Activated T-helper 1 cell treated with anti-CD3 and anti-CD28 coated beads, Interleukin-2, amount 50 U/mL, for 16 hours (primary cell): Measurements from ENCODE around the gene CAST.
"Not testable (repeated sequence)": the region's sequence is repeated elsewhere in the genome, so short reads cannot be mapped to it uniquely, and the experiment has no call there.

Experiments
- DNase-seq, 2 donors: peaks; one replicate each; pipeline ENCODE4 v3.0.0-alpha.2; 2020; ENCODE audit warnings: low read depth in 1 of 2, low spot score in 1 of 2

Gene CAST

DNA sequence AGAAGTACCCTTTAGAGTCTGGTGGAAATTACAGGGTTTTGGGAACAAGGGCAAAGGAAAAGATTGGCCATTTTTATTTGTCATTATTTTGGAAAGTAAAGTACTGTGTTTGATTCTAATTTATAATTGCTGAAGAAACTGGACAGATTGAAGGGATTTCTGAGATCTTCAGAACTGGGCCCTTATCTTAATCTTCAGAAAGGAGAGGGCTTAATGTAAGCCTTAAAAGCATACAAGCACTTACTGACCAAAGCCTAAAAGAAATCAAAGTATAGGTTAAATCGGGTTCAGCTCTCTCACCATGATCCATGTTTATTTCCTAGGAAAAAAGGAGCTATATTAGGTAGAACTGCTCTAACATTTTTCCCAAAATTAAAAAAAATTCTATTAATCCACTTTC, 109.9 kb downstream of the CAST start:
- DNase-seq: no peak

DNA sequence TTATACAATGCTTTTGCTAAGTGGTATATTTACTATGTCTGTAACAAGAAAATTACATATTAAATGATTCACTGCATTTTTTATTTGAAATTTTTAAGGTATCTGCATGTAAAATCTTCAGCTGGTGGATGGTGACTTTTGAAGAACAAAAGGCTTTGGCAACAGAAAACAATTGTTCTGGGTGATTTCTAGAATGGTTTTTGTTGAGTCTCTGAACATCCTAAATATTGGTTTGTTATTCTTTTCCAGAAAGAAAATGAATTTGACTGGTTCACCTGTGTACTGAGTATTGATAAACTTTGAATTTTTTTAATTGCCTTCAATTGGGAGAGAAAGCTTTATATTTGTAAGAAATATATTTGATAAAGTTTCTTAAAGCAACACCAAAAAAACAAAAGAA, 110.4 kb downstream of the CAST start:
- DNase-seq: no peak

DNA sequence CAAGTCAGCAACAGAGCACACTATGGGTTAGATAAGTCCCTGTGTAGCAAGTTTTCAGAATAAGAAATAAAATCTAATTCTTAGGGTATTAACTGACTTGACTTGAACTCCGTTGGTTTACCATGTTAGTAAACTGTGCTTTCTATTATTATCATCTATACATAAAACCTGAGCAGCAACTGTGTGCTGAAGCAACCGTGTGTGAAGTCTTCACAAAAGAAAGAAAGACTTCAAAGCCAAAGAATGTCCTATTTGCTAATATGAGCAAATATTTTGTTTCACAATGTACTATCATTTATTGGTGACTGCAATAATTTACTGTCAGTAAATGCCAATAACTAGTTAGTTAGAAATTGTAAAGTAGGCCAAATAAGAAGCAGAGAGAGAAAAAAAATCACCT, 112.9 kb downstream of the CAST start:
- no peak for DNase-seq

- no peak for DNase-seq
Observed at GRCh38 chr5:96775689-96776088, 113.5 kb downstream of the CAST start.

DNA sequence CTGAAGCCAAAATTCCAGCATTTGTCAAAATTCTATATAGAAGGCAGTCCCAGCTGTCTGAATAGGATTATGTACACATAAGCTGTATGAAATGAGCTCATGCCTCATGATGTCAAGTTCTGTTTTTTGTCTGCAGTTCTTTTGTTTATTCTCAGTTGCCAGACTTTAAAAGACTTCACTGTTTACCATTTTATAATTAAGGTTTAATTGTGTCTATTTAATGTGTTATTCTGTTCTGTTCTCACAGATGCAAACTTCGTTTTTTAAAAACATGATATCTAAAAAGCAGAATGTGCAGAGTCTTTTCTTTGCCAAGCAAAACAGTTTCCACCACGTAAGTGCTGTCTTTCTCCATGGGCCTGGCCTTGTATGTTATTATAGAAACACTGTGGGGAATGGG, 114.4 kb downstream of the CAST start:
- DNase-seq: no peak

- no peak for DNase-seq
Observed at GRCh38 chr5:96778409-96778808, 116.2 kb downstream of the CAST start.

DNA sequence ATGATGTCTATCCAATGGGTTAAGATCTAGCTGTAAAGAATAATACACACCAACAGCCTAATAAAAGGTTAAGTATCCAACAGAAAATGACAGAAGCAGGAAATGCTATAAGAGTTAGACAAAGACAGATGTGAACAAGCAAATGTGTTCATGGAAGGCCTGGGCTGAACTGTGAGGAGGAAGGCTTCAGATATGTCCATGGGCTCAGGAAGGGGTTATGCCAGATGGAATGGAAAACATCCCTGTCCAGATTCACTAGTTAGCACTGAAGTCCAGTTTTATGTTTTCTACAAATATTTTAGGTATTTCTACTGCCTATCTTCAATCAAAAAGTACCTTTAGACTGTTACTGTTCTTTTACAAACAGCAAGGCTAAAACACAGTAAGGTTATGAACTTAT, 118.5 kb downstream of the CAST start:
- no peak for DNase-seq

DNA sequence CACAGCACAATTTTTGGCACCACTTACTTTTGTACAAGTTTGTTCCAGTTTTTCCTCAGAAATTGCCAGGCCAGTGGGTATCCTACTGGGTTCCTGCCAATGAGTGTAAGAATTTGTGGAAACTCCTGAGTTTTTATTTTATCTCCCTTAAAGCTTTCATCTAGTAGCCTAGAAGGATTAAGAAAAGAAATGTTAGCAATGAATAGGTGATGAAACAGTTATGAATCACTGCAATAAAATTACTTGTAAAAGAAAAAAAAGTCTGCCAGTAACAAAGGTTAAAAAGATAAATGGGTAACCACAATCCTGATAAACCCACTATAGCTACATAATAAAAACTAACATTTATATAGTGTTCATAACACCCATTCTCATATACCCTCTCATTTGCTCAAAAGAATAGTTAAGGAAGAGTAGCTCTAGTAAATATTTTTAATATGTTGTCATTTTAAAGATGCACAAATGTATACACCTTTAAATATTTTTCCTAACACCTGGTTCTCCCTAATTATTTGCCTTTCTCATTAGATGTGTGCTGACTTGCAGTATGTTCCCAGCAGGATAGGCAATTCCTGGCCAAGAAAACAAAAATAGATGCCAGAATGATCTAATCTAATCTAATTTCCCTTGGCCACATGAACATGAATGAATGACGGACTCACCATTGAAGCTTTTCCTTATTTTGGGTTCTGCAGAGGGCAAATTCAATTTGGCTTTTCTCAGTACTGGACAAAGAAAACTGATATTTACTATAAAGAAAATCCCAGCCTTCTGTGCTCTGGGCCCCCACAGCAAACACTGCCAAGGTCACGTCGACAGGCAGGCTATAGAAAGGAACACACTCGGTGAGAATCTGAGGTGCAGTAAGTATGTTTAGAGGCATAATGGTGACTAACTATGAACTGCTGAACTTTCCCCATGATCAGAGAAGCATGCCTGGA, 119.1 kb downstream of the CAST start:
- DNase-seq: no peak

DNA sequence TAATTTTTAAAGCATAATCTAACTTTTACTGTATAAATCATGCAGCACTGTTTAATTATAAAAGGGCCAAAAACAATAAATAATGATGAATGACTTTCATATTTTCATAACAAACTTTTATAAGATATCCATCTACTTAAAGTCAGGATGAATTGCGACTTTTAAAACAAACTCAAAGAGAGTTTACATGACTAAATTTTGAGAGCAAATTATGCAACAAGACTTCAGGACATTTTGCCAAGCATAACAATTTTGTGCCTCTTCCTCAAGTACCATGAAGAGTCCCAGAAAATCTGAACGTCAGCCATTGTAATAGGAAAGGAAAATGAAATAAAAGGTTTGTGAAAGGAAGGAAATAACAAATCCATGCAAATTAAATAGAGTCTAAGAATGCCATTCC, 121.2 kb downstream of the CAST start:
- no peak for DNase-seq

DNA sequence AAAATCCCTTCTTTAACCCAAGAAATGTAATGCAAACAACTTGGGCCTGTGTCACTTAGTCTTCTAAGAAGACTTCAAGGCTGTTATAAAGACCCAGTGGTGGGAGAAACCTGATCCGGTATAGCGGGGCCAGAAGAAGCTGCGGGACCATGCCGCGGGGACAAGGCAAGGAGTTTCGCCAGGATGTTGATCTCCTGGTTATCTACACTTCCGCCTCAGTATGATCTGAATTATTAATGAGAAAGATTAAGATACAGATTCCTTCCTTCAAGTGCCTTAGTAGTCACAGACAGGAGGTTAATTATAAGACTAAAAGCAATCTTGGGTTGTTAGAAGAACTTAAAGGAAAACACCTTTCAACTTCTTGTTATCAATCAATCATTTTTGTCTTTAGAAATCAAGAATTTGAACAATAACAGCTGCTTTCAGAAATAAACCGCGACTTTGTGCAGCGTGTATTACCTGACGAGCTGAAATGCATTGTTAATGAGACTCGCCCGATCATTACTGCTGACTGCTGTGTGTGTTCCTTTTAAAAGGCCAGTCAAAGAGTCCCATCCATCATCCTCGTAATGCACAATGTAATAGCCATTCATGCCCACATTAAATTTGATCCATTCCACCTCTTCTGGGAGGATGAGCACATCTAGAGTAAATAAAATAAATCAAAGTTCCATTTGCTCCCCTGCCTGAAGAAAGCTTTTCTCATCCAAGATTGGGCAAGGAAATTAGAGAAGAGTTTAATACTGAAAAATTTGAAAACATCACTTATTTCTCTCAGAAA, 123.3 kb downstream of the CAST start:
- no peak for DNase-seq

DNA sequence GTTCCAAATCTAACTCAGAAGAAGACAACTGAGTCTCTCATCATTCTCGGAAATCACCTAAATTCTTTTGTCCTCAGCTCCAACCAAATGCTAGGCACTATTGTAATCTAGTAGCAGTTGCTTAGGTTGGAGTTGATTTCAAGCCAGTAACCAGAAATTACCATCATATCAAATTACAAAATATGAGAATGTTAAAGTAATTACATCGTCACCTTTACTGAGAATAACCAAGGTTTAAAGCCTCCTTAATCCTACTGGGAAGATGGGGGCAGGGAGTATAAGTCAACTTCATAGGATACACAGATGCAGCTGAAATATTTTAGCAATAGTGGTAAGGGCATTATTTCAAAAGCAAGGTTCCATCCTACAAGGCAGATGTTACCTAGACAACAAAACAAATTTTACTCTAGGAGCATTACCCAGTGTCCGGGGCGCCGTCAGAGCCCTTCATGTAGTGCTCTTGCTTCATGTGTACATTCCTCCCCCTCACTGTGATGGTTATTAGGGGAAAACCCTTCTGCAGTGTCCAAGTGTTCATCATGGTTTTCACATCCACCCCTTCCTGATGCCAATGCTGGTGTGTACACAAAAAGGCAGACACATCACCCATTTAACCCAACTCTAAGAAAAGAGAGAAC, 126.1 kb downstream of the CAST start:
- no peak for DNase-seq

DNA sequence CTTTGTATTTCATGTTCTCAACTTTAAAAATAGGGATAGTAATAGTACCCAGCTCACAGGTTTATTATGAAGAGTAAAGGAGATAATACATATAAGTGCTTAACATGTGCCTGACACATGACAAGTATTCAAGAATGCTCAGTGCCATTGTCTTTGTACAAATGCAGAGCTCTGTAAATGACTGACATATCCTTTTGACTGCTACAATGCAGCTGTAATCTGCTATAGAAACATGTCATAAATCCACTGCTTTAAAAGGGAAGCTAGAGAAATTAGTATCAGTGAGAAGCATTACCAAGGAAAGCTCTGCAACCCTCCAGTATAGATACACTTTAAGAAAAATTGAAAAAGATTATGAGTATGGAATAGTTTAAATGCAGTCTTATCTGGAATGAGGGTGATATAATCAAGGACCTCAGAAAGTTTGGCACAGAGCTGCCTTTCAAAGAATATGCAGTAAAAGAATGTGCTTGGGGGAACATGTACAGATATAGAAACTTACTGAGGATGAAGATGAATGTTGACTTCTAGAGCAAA, 127.7 kb downstream of the CAST start:
- DNase-seq: no peak

DNA sequence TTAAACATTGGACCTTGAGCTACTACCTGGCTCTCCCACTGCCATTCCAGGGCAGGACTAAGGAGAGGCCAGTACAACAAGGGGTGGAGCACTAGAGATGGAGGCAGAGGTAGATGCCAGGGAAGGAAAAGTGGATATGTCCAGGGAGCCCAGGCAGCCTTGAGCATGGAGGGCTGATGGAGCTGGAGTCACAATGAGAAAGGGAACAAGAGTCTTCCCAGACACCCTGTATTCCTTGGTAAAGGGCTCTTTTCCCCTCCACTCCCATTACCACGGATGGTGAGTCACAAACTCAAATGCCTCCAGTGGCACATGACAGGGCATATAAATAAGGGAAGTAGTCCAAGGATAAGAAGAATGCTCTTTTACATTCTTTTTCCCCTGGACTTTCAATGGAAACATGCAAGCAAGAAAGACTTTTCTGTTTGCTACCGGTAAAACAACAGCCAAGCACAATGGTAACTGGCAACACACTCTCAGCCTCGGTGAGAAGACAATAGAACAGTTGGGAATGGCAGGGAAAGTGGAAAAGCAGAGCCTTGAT, 128.9 kb downstream of the CAST start:
- no peak for DNase-seq

GRCh38 chr5:96794757-96795156, 132.6 kb downstream of the CAST start:
- DNase-seq: peak in 1 of 2 donors; percentile 14

DNA sequence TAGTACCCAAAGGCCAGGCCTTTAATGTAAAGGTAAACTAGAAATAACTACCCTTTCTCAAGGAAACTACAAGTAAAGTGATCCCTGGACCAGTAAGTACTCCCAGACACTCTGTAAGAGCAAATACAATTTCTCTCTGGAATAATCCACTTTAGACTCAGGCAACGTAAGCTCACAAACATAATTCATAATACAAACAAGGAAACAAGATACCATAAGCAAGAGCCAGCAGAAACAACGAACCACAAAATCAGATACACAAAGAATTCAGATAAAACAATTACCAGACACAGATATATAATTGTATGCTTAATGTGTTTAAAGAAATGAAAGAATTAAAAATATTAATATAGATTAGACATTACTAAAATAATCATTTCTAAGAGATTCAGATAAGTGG, 133.4 kb downstream of the CAST start:
- DNase-seq: no peak

GRCh38 chr5:96796434-96796833, 134.3 kb downstream of the CAST start:
- DNase-seq: no peak

DNA sequence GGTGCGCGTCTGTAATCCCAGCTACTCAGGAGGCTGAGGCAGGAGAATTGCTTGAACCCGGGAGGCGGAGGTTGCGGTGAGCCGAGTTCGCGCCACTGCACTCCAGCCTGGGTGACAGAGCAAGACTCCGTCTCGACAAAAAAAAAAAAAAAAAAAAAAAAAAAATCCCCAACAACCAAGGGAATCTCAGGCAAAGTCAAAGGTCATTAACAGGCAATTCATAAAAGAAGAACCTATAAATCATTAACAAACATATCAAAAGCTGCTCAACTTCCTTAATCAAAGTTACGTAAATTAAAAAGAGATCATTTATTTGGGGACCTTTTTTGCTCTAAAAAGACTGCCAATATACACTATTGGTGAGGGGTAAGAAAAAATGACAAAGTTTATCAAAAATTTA, 139.5 kb downstream of the CAST start:
- DNase-seq: not testable (repeated sequence)

DNA sequence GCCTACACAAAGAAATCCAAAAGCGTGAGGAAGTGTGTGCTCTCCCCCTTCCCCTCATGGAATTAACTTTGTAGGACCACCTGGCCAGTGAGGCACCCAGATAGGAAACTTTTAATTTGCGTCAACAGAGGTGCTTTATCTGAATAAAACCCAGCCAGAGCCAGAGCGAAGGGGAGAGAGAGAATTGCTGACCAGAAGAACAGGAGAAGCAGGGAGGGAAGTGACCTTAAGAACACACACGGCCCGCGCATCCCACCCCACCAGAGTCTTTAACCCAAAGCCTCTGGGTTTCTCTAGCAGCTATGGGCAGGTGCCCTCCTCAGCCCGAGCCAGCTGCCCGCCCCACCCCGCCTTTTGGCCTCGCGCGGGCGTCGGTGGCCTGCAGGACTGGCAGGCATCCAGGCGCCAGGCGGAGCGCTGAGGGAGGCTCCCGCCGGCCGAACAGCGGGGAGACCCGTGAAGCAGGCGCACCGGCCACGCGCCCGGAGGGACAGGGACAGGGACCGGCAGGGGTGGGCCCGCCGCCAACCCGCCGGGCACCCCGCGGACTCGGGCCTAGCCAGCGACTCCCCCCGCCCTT, 145.0 kb downstream of the CAST start:
- no peak for DNase-seq

DNA sequence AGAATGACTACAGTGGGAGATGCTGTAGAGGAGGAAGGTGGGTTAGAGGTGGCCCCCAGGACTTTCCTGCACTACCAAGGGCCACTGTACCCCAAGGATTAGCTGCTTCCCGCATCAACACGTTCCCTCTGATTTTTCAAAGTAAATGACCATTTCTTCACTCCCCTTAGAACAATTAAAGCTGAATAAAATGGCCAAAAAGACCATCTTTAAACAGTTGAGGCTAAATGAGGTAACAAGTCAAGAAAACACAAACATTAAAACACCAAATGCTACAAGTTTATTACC, 146.3 kb downstream of the CAST start:
- DNase-seq: no peak

- DNase-seq: no peak
Observed at GRCh38 chr5:96808868-96809558, 146.8 kb downstream of the CAST start.

GRCh38 chr5:96809921-96810320, 147.7 kb downstream of the CAST start:
- DNase-seq: no peak
